GM04503 (cell line): Measurements from ENCODE around the gene ST6GALNAC2.

ENCODE experiments used
- DNase-seq: peaks from one replicate; pipeline ENCODE4 v3.0.0-alpha.2; 2012; ENCODE audit warnings: low read depth

ST6GALNAC2 gene

DNA sequence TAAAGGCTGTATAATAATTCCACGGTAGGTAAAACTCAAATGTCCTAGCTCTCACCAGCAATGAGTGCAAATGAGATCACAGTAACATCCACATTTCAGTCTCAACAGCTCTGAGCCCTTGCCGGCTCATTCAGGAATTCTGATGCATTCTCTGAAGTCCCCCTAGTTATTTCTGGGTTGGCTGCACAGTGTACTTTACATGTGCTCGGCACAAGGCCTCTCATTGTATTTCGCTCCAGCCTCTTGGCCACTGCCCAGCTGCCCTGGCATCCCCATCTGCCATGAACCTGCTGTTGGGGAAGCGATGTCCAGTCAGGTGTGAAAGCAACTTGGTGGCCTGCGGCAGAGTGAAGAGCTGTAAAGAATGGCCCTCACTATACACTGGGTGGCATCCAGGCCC, 31.5 kb downstream of the ST6GALNAC2 start:
- DNase-seq: no peak

- DNase-seq: no peak
These were observed 32.3 kb downstream of the ST6GALNAC2 start for GRCh38 chr17:76553178-76553908.

DNA sequence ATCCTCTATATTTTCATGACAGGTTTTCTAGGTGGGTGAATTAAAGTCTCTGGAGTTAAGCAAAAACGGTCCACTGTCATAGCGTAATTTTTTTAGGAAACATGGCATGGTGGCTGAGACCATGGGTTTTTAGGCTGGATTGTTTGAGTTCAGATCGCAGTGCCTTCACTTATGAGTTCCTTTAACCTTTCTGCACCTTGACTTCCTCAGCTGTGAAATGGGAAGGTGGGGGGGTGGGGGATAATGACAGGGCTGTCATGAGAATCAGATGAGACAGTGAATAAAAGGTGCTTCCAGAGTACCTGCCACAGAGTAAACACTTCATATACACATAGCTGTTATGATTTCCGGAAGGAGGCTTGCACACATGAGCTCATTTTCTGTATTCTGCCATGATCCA, 34.0 kb downstream of the ST6GALNAC2 start:
- no peak for DNase-seq

DNA sequence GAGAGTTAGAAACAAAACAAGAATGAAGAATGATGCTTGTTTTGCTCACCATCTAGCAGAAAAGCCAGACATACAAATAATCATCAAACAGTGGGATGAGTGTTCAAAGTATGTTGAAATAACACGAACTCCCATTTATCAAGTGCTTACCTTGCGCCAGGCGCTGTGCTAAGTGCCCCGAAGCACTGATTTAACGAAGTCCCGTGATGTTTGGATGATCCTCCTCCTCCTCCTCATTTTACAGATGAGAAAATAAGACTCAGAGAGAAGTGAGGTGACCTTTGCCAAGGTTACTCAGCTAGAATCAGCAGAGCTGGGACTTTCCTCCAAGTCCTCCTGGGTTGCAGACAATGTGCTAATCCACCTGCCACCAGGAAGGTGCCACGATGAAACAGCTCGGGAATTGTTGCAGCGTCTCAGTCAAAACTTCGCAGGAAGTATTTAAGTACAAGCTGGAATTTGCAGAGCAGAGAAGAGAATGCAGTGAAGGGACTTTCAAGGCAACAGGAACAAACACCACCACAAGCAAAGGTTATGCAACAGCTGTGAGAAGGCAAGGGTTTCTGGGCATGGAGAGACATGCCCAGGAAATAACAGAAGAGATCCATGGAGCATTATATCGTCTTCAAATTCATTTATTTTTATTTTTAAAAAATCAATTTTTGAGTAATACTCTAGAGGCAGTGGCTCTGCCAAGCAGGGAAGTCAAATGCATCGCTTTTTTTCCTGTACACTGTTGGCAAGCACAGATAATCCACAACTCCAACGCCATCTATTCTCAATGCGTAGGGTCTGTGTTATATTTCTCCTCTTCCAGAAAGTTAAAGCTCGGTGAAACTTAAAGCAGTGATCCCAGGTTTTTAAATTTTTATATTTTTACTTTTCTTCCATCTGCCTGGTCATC, 34.7 kb downstream of the ST6GALNAC2 start:
- no peak for DNase-seq

DNA sequence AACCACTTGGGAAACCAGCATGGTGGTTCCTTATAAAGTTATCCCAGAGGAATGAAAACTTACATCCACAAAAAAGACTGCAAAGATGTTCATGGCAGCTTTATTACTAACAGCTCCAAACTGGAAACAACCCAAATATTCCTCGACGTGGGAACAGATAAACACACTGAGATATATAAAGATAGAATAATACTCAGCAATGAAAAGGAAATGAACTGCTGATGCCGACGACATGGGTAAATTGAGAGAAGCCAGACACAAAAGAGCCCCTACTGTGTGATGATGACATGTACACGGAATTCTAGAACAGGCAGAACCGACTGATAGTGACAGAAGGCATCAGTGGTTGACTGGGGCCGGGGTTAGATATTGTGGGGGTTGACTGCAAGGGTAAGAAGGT, 36.1 kb downstream of the ST6GALNAC2 start:
- DNase-seq: no peak

GRCh38 chr17:76549215-76549518, 36.5 kb downstream of the ST6GALNAC2 start:
- no peak for DNase-seq

DNA sequence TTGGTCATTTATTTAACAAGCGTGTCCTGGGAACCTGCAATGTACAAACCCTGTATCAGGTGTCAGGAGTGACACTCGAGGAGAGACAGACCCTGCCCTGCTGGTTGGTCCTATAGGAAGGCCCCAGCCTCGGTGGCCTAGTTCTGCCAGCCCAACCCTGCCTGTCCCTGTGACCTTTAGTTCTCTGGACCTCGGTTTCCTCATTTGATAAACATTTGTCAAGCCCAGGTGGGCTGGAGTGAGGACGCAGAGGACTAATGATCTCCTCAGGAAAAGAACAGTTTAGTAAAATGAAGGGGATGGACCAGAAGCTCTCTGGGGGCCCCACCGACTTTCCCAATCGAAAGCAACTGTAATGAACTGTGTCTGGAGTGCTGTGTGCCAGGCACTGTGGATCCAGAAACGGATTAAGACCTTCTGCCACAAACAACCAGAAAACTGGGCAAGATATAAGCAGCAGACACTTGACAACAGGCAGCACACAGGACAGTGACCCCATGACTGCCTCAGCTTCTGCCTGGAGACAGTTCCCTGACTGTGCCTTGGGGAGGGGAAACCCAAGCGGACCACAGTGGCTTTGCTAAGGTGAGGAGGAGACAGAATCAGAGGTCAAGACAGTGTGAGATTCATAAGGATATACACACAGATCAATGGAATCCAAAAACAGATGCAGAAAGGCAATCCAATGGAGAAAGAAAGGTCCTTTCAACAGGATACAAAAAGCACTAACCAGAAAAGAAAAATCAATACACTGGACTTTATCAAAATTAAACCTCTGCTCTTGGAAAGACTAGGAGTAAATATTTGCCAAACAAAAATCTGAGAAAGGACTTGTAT, 37.1 kb downstream of the ST6GALNAC2 start:
- no peak for DNase-seq

DNA sequence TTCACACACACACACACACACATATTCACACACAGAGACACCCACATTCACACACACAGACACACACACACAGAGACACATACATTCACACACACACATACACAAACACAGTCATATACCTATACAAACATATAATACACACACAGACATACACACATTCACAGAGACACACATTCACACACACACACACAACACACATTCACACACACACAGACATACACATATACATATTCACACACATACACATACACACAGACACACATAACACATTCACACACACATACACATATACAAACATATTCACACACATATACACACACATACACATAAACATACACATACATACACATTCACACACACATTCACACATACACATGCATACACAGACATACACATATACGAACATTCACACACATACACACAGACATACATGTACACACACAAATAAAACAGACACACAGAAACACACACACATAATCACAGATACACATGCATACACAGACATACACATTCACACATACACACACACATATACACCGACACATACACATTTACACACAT, 37.9 kb downstream of the ST6GALNAC2 start:
- no peak for DNase-seq

DNA sequence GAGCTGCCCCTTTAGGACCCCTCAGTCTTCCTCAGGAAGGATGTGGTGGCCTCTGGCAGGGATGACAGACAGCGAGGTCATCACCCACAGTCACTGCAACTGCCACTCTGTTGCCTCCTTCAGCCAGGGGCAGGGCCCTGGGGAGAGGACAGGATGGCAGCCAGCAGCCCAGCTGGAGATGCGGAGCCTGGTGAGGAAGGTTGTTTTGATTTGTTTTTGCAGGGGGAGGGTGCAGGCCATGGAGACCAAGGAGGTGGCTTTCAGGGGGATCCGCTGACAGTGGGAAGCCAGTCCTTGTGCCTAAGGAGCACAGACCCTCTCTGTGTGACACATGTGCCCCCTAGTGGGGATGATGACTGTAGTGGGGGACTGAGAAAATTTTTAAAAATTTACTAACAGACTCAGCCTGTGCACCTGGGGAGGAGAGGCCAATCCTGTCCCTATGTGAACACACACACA, 38.4 kb downstream of the ST6GALNAC2 start:
- DNase-seq: no peak

DNA sequence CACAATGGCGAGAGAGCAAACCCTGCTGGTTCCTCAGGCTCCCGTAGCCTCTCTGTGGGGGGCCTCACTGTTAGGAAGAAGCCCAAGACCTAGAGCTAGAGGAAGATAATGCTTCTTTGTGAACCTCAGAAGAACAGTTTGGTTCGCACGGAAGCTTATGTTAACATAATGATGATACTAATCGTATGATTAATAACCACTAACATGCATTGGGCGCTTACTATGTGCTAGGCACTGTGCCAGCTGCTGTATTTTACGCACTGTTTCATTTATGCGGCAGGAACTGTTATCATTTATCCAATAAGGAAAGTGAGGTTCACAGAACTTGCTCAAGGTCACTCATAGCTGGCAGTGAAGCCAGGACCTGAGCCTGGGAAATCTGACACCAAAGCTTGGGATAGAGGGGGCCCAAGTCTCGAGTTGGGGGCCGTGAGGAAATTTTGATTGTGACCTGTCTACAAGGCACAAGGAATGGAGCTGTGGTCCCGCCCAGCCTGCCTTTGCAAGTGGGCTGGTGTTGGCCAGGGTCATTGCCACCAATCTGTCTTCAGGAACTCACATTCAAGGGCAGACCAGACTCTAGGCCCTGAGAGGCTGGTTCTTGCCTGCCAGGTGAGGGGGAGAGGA, 39.0 kb downstream of the ST6GALNAC2 start:
- DNase-seq: no peak

- no peak for DNase-seq
These were observed 39.6 kb downstream of the ST6GALNAC2 start for GRCh38 chr17:76545918-76546555.

DNA sequence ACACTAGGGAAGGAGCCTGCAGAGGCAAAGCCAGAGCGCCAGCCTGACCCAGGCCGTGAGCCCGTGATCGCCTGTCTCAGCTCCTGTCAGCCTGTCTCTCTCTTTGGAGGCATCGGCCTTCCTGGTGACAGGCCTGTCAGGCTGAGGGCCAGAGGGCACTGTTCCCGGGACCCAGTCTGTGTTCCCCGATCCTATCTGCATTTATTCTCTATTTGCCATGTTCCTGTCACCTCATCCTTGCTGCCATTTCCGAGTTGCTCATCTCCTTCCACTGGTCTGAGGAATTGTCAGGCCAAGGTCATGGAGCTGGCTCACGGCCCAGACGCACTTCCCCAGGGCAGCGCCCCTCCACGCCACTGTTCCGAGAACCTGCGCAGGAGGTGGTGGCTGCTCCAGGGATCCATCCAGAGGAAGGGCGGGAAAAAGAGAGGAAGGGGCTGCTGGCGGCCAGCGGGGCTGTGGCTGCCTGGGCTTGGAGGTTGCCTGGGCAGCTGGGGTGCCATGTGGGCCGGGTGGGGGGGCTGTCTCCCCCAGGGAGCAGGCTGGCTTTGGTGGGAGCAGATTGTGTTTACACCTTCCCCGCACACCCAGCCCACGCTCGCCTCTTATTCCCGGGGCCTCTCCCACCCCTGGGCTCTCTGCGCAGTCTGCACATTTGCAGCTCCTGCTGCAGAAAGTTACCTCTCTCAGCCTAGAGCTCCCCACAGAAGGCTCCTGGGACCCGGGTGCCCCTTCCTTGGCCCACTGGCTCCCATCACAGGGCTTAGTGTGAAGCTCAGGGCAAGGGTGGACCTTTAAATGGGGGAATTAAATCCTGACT, 40.9 kb downstream of the ST6GALNAC2 start:
- DNase-seq: no peak

DNA sequence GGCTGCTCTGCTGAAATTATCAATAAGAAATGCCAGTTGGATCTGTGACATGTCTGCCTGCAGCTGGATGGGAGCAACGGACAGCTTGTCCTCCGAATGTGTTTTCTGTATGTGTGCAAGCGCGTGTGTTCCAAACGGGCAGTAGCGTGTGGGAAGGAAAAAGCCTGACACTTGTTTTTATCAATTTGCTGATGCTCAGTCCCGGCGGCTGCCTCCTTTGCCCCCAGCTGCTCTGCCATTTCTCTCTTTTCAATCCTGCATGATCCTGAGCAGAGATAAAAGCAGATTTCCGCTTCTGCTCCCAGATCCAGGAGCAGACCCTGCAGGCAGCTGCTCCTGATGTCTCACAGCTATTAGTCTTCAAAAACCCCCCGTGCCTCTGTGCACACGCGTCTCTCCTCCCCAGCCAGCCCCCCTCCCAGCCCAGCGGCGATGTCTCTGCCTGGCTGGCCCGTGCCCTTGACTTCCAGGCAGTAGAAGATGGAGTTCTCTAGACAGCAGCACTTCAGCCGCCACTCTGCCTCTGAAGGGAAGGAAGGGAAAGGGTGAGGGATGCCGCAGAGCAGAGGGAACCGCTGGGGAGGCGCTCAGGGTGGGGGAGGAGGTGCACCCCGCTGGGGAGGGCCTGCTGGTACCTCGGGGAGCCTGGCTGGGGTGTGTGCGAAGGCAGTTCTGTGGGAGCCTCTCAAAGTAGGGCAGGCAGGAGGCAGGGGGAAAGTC, 41.7 kb downstream of the ST6GALNAC2 start:
- DNase-seq: no peak

- no peak for DNase-seq
These were observed 42.2 kb downstream of the ST6GALNAC2 start for GRCh38 chr17:76543482-76543825.

DNA sequence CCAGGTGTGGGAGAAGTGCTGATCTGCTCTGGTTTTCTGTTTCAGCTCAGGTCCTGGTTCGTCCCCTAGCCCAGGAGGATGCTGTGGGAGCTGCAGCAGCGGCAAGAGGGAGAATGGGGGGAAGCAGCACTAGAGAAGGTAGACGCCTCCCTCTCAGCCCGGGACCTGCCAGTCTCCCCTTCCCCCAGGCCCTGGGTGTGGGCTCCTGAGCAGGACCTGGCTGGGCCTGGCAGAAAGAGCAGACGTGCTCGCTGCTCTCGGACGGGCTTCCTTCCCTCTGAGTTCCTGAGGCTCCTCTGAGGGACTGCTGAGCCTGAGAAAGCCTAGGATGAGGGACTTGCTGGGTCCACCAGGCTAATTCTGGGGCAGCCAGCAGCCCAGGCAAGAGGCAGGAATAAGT, 42.7 kb downstream of the ST6GALNAC2 start:
- DNase-seq: no peak

DNA sequence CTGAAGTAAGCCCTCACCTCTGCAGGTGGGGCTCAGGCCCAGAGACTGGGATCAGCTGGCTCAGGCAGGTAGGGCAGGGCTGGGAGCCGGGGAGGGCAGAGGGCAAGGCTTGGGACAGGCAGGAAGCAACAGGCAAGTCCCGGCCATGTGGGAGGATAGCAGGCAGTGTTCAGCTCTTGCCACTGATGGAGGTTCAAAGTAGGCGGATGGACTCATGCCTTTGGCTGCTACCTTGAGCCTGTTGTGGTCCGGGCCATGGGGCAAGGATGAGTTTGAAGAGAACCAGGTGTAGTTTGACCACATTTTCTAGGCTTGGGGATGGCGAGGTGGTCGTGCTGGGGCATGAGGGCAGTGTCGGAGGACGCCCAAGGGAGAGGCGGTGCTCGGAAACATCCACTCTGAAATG, 43.1 kb downstream of the ST6GALNAC2 start:
- DNase-seq: no peak

GRCh38 chr17:76541739-76542454, 43.8 kb downstream of the ST6GALNAC2 start:
- DNase-seq: no peak

DNA sequence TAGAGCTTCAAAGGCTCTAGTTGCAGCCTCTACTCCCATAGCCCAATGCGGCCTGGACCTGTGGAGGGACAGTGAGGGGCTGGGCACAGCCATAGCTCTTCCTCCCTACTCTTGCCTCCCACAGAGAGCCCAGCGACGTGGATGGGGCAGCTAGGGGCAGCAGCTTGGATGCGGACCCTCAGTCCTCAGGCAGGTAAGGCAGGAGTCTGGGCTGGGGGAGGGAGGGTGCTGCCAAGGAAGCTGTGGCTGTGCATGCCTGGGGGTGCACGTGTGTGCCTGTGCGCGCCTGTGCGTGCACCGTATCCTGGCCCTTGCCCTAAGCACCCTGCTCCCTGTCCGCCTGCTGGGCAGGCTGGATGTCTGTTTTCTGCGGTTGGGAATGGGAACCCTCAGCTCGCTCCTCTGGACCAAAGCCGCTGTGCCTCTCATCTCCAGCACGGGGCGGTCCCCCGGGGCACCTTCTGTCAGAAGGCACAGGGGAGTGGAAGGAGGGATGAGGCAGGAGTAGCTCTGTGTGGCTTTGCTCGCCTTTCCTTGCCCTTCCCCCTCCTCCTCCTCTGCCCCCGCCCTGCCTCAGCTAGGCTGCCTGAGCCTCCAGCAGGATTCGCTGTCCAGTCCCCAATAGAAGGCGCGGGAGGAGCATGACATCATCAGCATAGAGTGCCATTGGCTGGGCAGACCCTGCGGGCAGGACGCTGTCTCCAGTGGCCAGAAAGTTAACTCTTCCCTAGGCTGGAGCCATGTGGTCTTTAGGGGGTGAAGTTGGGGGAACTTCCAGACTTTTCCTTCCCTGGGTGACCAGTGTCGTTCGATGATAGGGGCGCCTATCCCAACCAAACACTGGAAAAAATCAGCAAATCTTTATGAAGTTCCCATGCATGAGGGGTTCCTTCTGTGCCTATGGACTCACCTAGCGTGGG, 45.0 kb downstream of the ST6GALNAC2 start:
- DNase-seq: peak; percentile 76
